H1 (cell line): ENCODE results near the gene JMJD7. TPM values are rescaled to one million over a fixed set of nuclear protein-coding genes. Genes with fewer than 3 reads are reported as not detected.

Experiments
- CTCF ChIA-PET: fragments of 300-600 bp; sonication (Branson Sonifier 250); formaldehyde crosslinking; loops from one replicate; lab custom pipeline; 2021; ENCODE audit not compliant: partially characterized antibody; lab: Charles Lee
- POLR2A ChIA-PET: fragments of 300-600 bp; sonication (Branson Sonifier 250); formaldehyde crosslinking; loops from one replicate; lab custom pipeline; 2021; ENCODE audit warnings: inconsistent platforms; ENCODE audit not compliant: partially characterized antibody; lab: Charles Lee
- DNase-seq, 2 experiments: peaks; one replicate each; pipeline versions ENCODE4 v3.0.0 to v3.0.0-alpha.2; 2010 to 2022; ENCODE audit warnings: low spot score in 2 of 2, low read depth in 1 of 2, mixed read lengths in 1 of 2
- FAIRE-seq: peaks from 2 replicates; lab custom pipeline; 2011; peaks lifted over from hg19 to GRCh38; lab: Jason Lieb, UNC
- H2AFZ ChIP-seq: 2 replicates; pipeline ENCODE4 v1.8.1; 2012; ENCODE audit warnings: low read length, inconsistent platforms
- H2AK5ac ChIP-seq: 2 replicates; pipeline ENCODE4 v1.6.1; 2013; ENCODE audit warnings: low read depth, low read length
- H2BK120ac ChIP-seq: replicated peaks from 2 replicates; pipeline ENCODE3; 2013; ENCODE audit warnings: low read depth, low read length, inconsistent platforms
- H2BK12ac ChIP-seq: 2 replicates; pipeline ENCODE4 v1.6.1; 2013; ENCODE audit warnings: low read depth, low read length
- H2BK15ac ChIP-seq: 2 replicates; pipeline ENCODE4 v1.6.1; 2013; ENCODE audit warnings: low read length
- H2BK20ac ChIP-seq: 2 replicates; pipeline ENCODE4 v1.6.1; 2013; ENCODE audit warnings: low read length
- H2BK5ac ChIP-seq: 2 replicates; pipeline ENCODE4 v1.6.1; 2013; ENCODE audit warnings: low read depth, low read length
- H3K14ac ChIP-seq: 2 replicates; pipeline ENCODE4 v1.6.1; 2013; ENCODE audit warnings: inconsistent platforms; ENCODE audit not compliant: insufficient read length
- H3K18ac ChIP-seq: 2 replicates; pipeline ENCODE4 v1.6.1; 2013; ENCODE audit warnings: low read length; ENCODE audit errors: extremely low read depth
- H3K23ac ChIP-seq: 2 replicates; pipeline ENCODE4 v1.6.1; 2013; ENCODE audit warnings: inconsistent platforms; ENCODE audit not compliant: insufficient read length
- H3K23me2 ChIP-seq: 2 replicates; pipeline ENCODE4 v1.6.1; 2013; ENCODE audit warnings: low read depth, low read length
- H3K27ac ChIP-seq: 2 replicates; pipeline ENCODE4 v1.6.1; 2011; ENCODE audit warnings: low read depth, low read length, inconsistent platforms
- H3K27me3 ChIP-seq, 4 experiments: replicated peaks in 1 of 4; 1 replicate in 1 of 4; 2 replicates in 3 of 4; pipeline versions ENCODE4 v1.6.1 to v1.8.1; 2011 to 2013; ENCODE audit warnings: low read length in 3 of 4, mild to moderate bottlenecking in 3 of 4, inconsistent platforms in 2 of 4, mixed read lengths in 2 of 4, moderate library complexity in 1 of 4; ENCODE audit not compliant: control insufficient read depth in 3 of 4, insufficient read depth in 3 of 4; ENCODE audit errors: extremely low read depth in 1 of 4
- H3K36me3 ChIP-seq, 4 experiments: 2 replicates each; pipeline versions ENCODE4 v1.6.1 to v1.8.1; 2011 to 2013; ENCODE audit warnings: mild to moderate bottlenecking in 4 of 4, low read length in 3 of 4, moderate library complexity in 2 of 4, control low read depth in 1 of 4, inconsistent platforms in 1 of 4; ENCODE audit not compliant: insufficient read depth in 4 of 4, control insufficient read depth in 2 of 4
- H3K4ac ChIP-seq: replicated peaks from 2 replicates; pipeline ENCODE3; 2013; ENCODE audit warnings: low read length, low read depth, mixed read lengths, inconsistent platforms; ENCODE audit not compliant: insufficient read length
- H3K4me1 ChIP-seq, 4 experiments: replicated peaks in 1 of 4; 1 replicate in 1 of 4; 2 replicates in 3 of 4; pipeline versions ENCODE4 v1.6.1 to v1.8.1; 2011 to 2013; ENCODE audit warnings: low read length in 3 of 4, inconsistent platforms in 2 of 4, mixed read lengths in 1 of 4; ENCODE audit not compliant: insufficient read depth in 4 of 4, control insufficient read depth in 3 of 4
- H3K4me2 ChIP-seq, 2 experiments: 2 replicates each; pipeline versions ENCODE4 v1.6.1 to v1.8.1; 2011 to 2013; ENCODE audit warnings: low read depth in 2 of 2, low read length in 2 of 2, control low read depth in 1 of 2, inconsistent platforms in 1 of 2, mild to moderate bottlenecking in 1 of 2; ENCODE audit not compliant: insufficient read depth in 1 of 2
- H3K4me3 ChIP-seq, 4 experiments: fragments of 200-600, 300-600 bp in 1 of 4; sonication (generic), shearing (Covaris generic), sonication (Bioruptor Twin) in 1 of 4; 2 replicates each; pipeline versions ENCODE4 v1.5.1 to v1.8.1; 2011 to 2016; ENCODE audit warnings: low read length in 4 of 4, low read depth in 3 of 4, control low read depth in 2 of 4, inconsistent platforms in 2 of 4, mild to moderate bottlenecking in 2 of 4, mixed read lengths in 1 of 4, moderate library complexity in 1 of 4; ENCODE audit not compliant: insufficient read depth in 2 of 4; ENCODE audit errors: extremely low read depth in 1 of 4
- H3K56ac ChIP-seq: replicated peaks from 2 replicates; pipeline ENCODE3; 2013; ENCODE audit warnings: low read depth, mild to moderate bottlenecking, mixed read lengths, low read length, inconsistent platforms; ENCODE audit not compliant: insufficient read length
- H3K79me1 ChIP-seq: 2 replicates; pipeline ENCODE4 v1.6.1; 2013; ENCODE audit warnings: low read depth, low read length, control low read depth
- H3K79me2 ChIP-seq, 2 experiments: 2 replicates each; pipeline versions ENCODE4 v1.6.1 to v1.8.1; 2012 to 2013; ENCODE audit warnings: low read length in 2 of 2, mild to moderate bottlenecking in 2 of 2, inconsistent platforms in 1 of 2; ENCODE audit not compliant: insufficient read depth in 2 of 2, control insufficient read depth in 1 of 2
- H3K9ac ChIP-seq, 4 experiments: replicated peaks in 1 of 4; 1 replicate in 1 of 4; 2 replicates in 3 of 4; pipeline versions ENCODE4 v1.6.1 to v1.8.1; 2011 to 2013; ENCODE audit warnings: low read depth in 3 of 4, low read length in 3 of 4, control low read depth in 2 of 4, mild to moderate bottlenecking in 2 of 4, moderate library complexity in 2 of 4, inconsistent platforms in 1 of 4; ENCODE audit errors: extremely low read depth in 1 of 4
- H3K9me3 ChIP-seq, 2 experiments: 2 replicates each; pipeline versions ENCODE4 v1.6.1 to v1.8.1; 2012 to 2013; ENCODE audit warnings: mild to moderate bottlenecking in 2 of 2, moderate library complexity in 2 of 2, control low read depth in 1 of 2, inconsistent platforms in 1 of 2, low read depth in 1 of 2, low read length in 1 of 2, mixed read lengths in 1 of 2; ENCODE audit not compliant: insufficient read depth in 2 of 2
- H4K20me1 ChIP-seq, 2 experiments: replicated peaks in 1 of 2; 2 replicates each; pipeline versions ENCODE3 to v1.8.1; 2011 to 2013; ENCODE audit warnings: inconsistent platforms in 2 of 2, low read length in 2 of 2, mild to moderate bottlenecking in 1 of 2; ENCODE audit not compliant: insufficient read depth in 2 of 2, control insufficient read depth in 1 of 2
- H4K5ac ChIP-seq: 2 replicates; pipeline ENCODE4 v1.6.1; 2013; ENCODE audit warnings: low read length, low read depth, mixed read lengths, inconsistent platforms; ENCODE audit not compliant: insufficient read length
- H4K8ac ChIP-seq: 2 replicates; pipeline ENCODE4 v1.8.0; 2013; ENCODE audit warnings: mild to moderate bottlenecking, moderate library complexity, low read length, inconsistent platforms; ENCODE audit not compliant: insufficient read depth; ENCODE audit errors: extremely low read depth
- H4K91ac ChIP-seq: replicated peaks from 2 replicates; pipeline ENCODE3; 2013; ENCODE audit warnings: low read length, mixed read lengths, inconsistent platforms; ENCODE audit not compliant: insufficient read length
- BCL11A ChIP-seq, 2 experiments: IDR thresholded peaks; one replicate each; pipeline ENCODE4 v1.6.1; 2011; ENCODE audit warnings: low read depth in 2 of 2, low read length in 2 of 2, mild to moderate bottlenecking in 2 of 2
- CHD1 ChIP-seq: IDR thresholded peaks from 2 replicates; pipeline ENCODE4 v1.6.1; 2012; ENCODE audit warnings: low read depth, low read length, improper control_type of control experiment
- FOSL1 ChIP-seq: IDR thresholded peaks from 2 replicates; pipeline ENCODE4 v1.6.1; 2011; ENCODE audit warnings: mild to moderate bottlenecking, low read depth, low read length, moderate library complexity; ENCODE audit not compliant: insufficient read depth
- JUND ChIP-seq: IDR thresholded peaks from 2 replicates; pipeline ENCODE4 v1.6.1; 2011; ENCODE audit warnings: mild to moderate bottlenecking, improper control_type of control experiment, low read length
- KDM4A ChIP-seq: IDR thresholded peaks from one replicate; pipeline ENCODE4 v1.7.1; 2012; ENCODE audit warnings: low read depth, mild to moderate bottlenecking, moderate library complexity, low read length, inconsistent platforms; ENCODE audit not compliant: severe bottlenecking
- NANOG ChIP-seq: IDR thresholded peaks from 2 replicates; pipeline ENCODE4 v1.6.1; 2011; ENCODE audit warnings: low read length, low read depth, mild to moderate bottlenecking, inconsistent platforms; ENCODE audit not compliant: insufficient read depth, poor library complexity, severe bottlenecking
- RXRA ChIP-seq: IDR thresholded peaks from 2 replicates; pipeline ENCODE4 v1.6.1; 2011; ENCODE audit warnings: low read depth, mild to moderate bottlenecking, low read length, moderate library complexity; ENCODE audit not compliant: insufficient read depth
- SIN3A ChIP-seq, 2 experiments: IDR thresholded peaks in 1 of 2; conservative IDR thresholded peaks in 1 of 2; 2 replicates each; pipeline ENCODE4 v1.6.1; 2011 to 2012; ENCODE audit warnings: low read length in 2 of 2, improper control_type of control experiment in 1 of 2, low read depth in 1 of 2, mild to moderate bottlenecking in 1 of 2
- SIRT6 ChIP-seq: IDR thresholded peaks from one replicate; pipeline ENCODE4 v1.7.1; 2012; ENCODE audit warnings: low read length, inconsistent platforms
- SIX5 ChIP-seq: IDR thresholded peaks from 2 replicates; pipeline ENCODE4 v1.6.1; 2011; ENCODE audit warnings: mild to moderate bottlenecking, low read depth, low read length
- SP4 ChIP-seq: IDR thresholded peaks from 2 replicates; pipeline ENCODE4 v1.6.1; 2012; ENCODE audit warnings: low read length, inconsistent platforms
- TAF1 ChIP-seq: IDR thresholded peaks from 2 replicates; pipeline ENCODE4 v1.6.1; 2011; ENCODE audit warnings: mild to moderate bottlenecking, low read depth, low read length
- WGBS, 2 experiments: shearing (Covaris generic) in 1 of 2; methylation state at CpG; one replicate each; pipeline versions ENCODE4 v1.1.6 to v1.1.7; 2013 to 2015; ENCODE audit warnings: low lambda C conversion rate in 2 of 2, mixed read lengths in 2 of 2, inconsistent platforms in 1 of 2, low coverage in 1 of 2, missing lambda C conversion rate in 1 of 2; ENCODE audit not compliant: insufficient replicate concordance in 2 of 2, insufficient coverage in 1 of 2, insufficient read length in 1 of 2; ENCODE audit errors: extremely low coverage in 1 of 2, missing lambda C conversion rate in 1 of 2; 5-methylcytosine and 5-hydroxymethylcytosine counted together
- polyA plus RNA-seq, 7 experiments: library from polyadenylated mRNA; depleted of rRNA in 3 of 7; stranded (reverse) in 5 of 7; unstranded in 2 of 7; fragments of >200 nt in 5 of 7; fragments of 200-250 nt in 2 of 7; gene quantifications; 1 replicate in 5 of 7; 2 replicates in 1 of 7; 4 replicates in 1 of 7; pipeline versions ENCODE4 v1.2.1 to v1.2.3, GENCODE V29; 2011 to 2013; ENCODE audit warnings: missing spikeins in 2 of 7, mixed read lengths in 2 of 7
- total RNA-seq: library from RNA; stranded (reverse); fragmentation: NEBNext Ultra II Directional; extraction: Animal tissue kit (Norgen Biotek cat#: 25700); gene quantifications from 2 replicates; pipeline ENCODE4 v1.2.1, GENCODE V29; 2021
- TF ChIP-seq, protein P1 (sequence below): IDR thresholded peaks from 2 replicates; pipeline ENCODE4 v1.6.1; 2012; ENCODE audit warnings: inconsistent platforms

Gene JMJD7
- total and polyA plus RNA-seq, 2 of the 8 experiments (the other 6 are each of a cell fraction or from before 2014, with no cell fraction given) = 15.0 to 20.0 TPM

DNA sequence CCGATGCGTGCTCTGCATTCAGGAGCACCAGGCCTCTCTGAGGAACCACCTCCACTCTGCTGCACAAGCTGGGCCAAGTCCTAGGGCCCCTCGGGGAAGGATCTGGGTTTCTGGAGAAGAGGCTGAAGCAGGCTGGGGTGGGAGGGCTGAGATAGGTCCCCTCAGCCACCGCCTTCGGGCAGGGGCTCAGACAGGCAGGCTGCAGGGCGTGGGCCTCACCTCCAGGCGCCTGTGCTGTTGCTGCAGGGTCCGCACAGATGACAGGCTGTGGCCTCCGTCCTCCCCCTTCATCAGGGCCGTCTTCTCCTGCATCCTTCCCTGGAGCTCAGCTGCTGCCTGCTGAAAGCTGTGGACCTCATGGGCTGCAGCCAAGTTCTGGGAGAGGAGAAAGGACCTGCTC is 25.9 kb downstream of the JMJD7 start:
- H3K4ac ChIP-seq = no peak overlapping the region
- ChIA-PET CTCF (interaction anchor here (1.0 to 3.5 kb wide), 9 partner anchors 8 to 263 kb away, joined by 3 to 17 read pairs (median 5); no protein-coding TSS in a partner anchor), POLR2A (interaction anchor here (0.9 to 7.2 kb wide), 5 partner anchors 9 to 26 kb away, joined by 3 to 45 read pairs (median 4); partner anchors contain the start of gene PLA2G4B)
- 0 out of 2 replicates have a peak, but pooled peaks cover 2% of the 10 kb centered on the region for H3K23me2 ChIP-seq
- DNase-seq (no peak), FAIRE-seq (no peak)
- no peak overlapping the region for H3K18ac ChIP-seq
- no peak overlapping the region for H3K4me3 ChIP-seq
- no peaks in the 10 kb centered on the region for H4K20me1 ChIP-seq
- no peak overlapping the region for H4K91ac ChIP-seq
- no peak overlapping the region for H3K4me2 ChIP-seq
- H3K56ac ChIP-seq = no peak overlapping the region
- H3K36me3 ChIP-seq = no peaks in the 10 kb centered on the region
- H3K27ac ChIP-seq = no peak overlapping the region
- H4K5ac ChIP-seq = no peak overlapping the region
- no peaks in the 10 kb centered on the region for H3K79me1 ChIP-seq
- H2BK12ac ChIP-seq = no peak overlapping the region
- no peak overlapping the region for H2AK5ac ChIP-seq
- H3K9ac ChIP-seq = no peak overlapping the region
- H4K8ac ChIP-seq = no peak overlapping the region
- H2BK5ac ChIP-seq = 0 out of 2 replicates have a peak overlapping the region, but pooled peaks have one; percentile 44
- H3K14ac ChIP-seq = no peak overlapping the region
- peaks cover 0 to 11% (median 2%) of the 10 kb centered on the region in 4 experiments; a peak in 3 of 7 replicates for H3K4me1 ChIP-seq
- no peaks in the 10 kb centered on the region for H3K9me3 ChIP-seq
- no peak overlapping the region for H2BK120ac ChIP-seq
- H2BK20ac ChIP-seq = no peak overlapping the region
- H3K79me2 ChIP-seq = no peaks in the 10 kb centered on the region
- no peak overlapping the region for H3K23ac ChIP-seq
- no peaks in the 10 kb centered on the region; a peak in 1 of 7 replicates for H3K27me3 ChIP-seq
- WGBS, 2 experiments = 83% methylated on average over 10 of the region's 10 CpGs; no CpG with 5 or more reads in 1 of the 2 experiments
- H2AFZ ChIP-seq = no peak overlapping the region
- H2BK15ac ChIP-seq = no peak overlapping the region
- TF ChIP-seq SIX5 = no peak
- no peak for TF ChIP-seq TAF1
- TF ChIP-seq SP4 = no peak
- TF ChIP-seq FOSL1 = no peak
- TF ChIP-seq BCL11A (IDR thresholded peaks at IDR 0.05; ENCODE audit: low read depth in 2 of 2, low read length in 2 of 2) = no peak
- no peak for TF ChIP-seq JUND
- TF ChIP-seq, protein P1, sequence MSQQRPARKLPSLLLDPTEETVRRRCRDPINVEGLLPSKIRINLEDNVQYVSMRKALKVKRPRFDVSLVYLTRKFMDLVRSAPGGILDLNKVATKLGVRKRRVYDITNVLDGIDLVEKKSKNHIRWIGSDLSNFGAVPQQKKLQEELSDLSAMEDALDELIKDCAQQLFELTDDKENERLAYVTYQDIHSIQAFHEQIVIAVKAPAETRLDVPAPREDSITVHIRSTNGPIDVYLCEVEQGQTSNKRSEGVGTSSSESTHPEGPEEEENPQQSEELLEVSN = no peak
- no peak for TF ChIP-seq SIN3A (conservative IDR thresholded peaks at IDR 0.05 in 1 of 2, IDR thresholded peaks at IDR 0.05 in 1 of 2; ENCODE audit: low read depth in 1 of 2, low read length in 2 of 2)
- no peak for TF ChIP-seq CHD1
- TF ChIP-seq RXRA = no peak
- no peak for TF ChIP-seq NANOG
- TF ChIP-seq SIRT6 = no peak
- TF ChIP-seq KDM4A = no peak
